HepG2 (cell line): ENCODE measurements around the gene SENP6. TPM values are rescaled to one million over a fixed set of nuclear protein-coding genes. Genes with fewer than 3 reads are reported as not detected.

Source experiments
- AHDC1 ChIP-seq: sonication (generic); formaldehyde crosslinking; IDR thresholded peaks from 2 replicates; pipeline ENCODE4 v1.5.1; 2020; ENCODE audit warnings: mild to moderate bottlenecking, missing genetic modification reagents, borderline replicate concordance
- ARID3A ChIP-seq: IDR thresholded peaks from 2 replicates; pipeline ENCODE4 v1.6.1; 2012; ENCODE audit warnings: low read depth, low read length, improper control_type of control experiment
- ATRX ChIP-seq: sonication (generic); formaldehyde crosslinking; IDR thresholded peaks from 2 replicates; pipeline ENCODE4 v1.4.0; 2020; ENCODE audit warnings: missing genetic modification reagents, borderline replicate concordance
- CEBPB ChIP-seq: IDR thresholded peaks from 2 replicates; pipeline ENCODE4 v1.6.1; 2011; ENCODE audit warnings: low read depth, low read length, improper control_type of control experiment, borderline replicate concordance
- E2F5 ChIP-seq: sonication (generic); formaldehyde crosslinking; conservative IDR thresholded peaks from 2 replicates; pipeline ENCODE4 v1.4.0; 2020; ENCODE audit warnings: missing genetic modification reagents
- FOXA1 ChIP-seq, 2 experiments: fragments of 450-650 bp in 1 of 2; sonication (generic) in 1 of 2; formaldehyde crosslinking in 1 of 2; IDR thresholded peaks; 2 replicates each; pipeline versions ENCODE4 v1.4.0 to v1.6.1; 2016 to 2020; ENCODE audit warnings: missing genetic modification reagents in 1 of 2
- GLI4 ChIP-seq: sonication (generic); formaldehyde crosslinking; IDR thresholded peaks from 2 replicates; pipeline ENCODE4 v1.5.1; 2020; ENCODE audit warnings: missing genetic modification reagents, mild to moderate bottlenecking, moderate library complexity, borderline replicate concordance
- HDAC1 ChIP-seq: sonication (generic); formaldehyde crosslinking; IDR thresholded peaks from 2 replicates; pipeline ENCODE4 v1.5.1; 2020; ENCODE audit warnings: mild to moderate bottlenecking, missing genetic modification reagents
- IRF1 ChIP-seq: sonication (generic); formaldehyde crosslinking; IDR thresholded peaks from 2 replicates; pipeline ENCODE4 v1.4.0; 2020; ENCODE audit warnings: low read depth, mild to moderate bottlenecking, missing genetic modification reagents
- KAT2B ChIP-seq: fragments of 150-350 bp; IDR thresholded peaks from 2 replicates; pipeline ENCODE4 v1.6.1; 2014; ENCODE audit warnings: low read depth, low read length, borderline replicate concordance
- POGZ ChIP-seq: sonication (generic); formaldehyde crosslinking; IDR thresholded peaks from 2 replicates; pipeline ENCODE4 v1.4.0; 2020; ENCODE audit warnings: mild to moderate bottlenecking, missing genetic modification reagents
- ZBTB26 ChIP-seq: IDR thresholded peaks from 2 replicates; pipeline ENCODE4 v1.6.1; 2016; ENCODE audit warnings: missing compliant biosample characterization, missing genetic modification reagents, borderline replicate concordance
- ZHX1 ChIP-seq: sonication (generic); formaldehyde crosslinking; IDR thresholded peaks from 2 replicates; pipeline ENCODE4 v1.8.1; 2022; ENCODE audit warnings: low read depth, mild to moderate bottlenecking, missing genetic modification reagents
- ZNF121 ChIP-seq: sonication (generic); formaldehyde crosslinking; IDR thresholded peaks from 2 replicates; pipeline ENCODE4 v1.5.0; 2020; ENCODE audit warnings: mild to moderate bottlenecking, missing genetic modification reagents
- polyA plus RNA-seq, 8 experiments: library from polyadenylated mRNA; depleted of rRNA in 3 of 8; stranded (reverse) in 7 of 8; unstranded in 1 of 8; fragments of >200 nt; fragmentation: Illumina TruSeq in 4 of 8; extraction: Trizol in 4 of 8; gene quantifications; 2 replicates each; pipeline versions ENCODE4 v1.2.1 to v1.2.3, GENCODE V29; 2011 to 2016; ENCODE audit warnings: low read depth in 4 of 8, missing spikeins in 1 of 8, mixed read lengths in 1 of 8; ENCODE audit not compliant: insufficient read depth in 1 of 8
- total RNA-seq, 5 experiments: library from RNA; depleted of rRNA; stranded (reverse); fragments of >200 nt; fragmentation: Illumina TruSeq; extraction: Trizol; gene quantifications; 2 replicates each; pipeline ENCODE4 v1.2.3, GENCODE V29; 2016; ENCODE audit warnings: low read depth in 1 of 5

The SENP6 gene
- total and polyA plus RNA-seq, 2 of the 13 experiments (the other 11 are each of a cell fraction or from before 2014, with no cell fraction given) = 21.9 to 50.1 TPM

- TF ChIP-seq ZBTB26 (CRISPR knock-in tag) = no peak
- TF ChIP-seq POGZ (CRISPR knock-in tag) = no peak
- TF ChIP-seq AHDC1 (CRISPR knock-in tag) = no peak
- TF ChIP-seq GLI4 (CRISPR knock-in tag) = peak; percentile 60
- no peak for TF ChIP-seq KAT2B
- no peak for TF ChIP-seq ATRX (CRISPR knock-in tag)
- TF ChIP-seq ZHX1 = peak; percentile 64; the same call in 1 of the 2 replicates
- no peak for TF ChIP-seq E2F5 (CRISPR knock-in tag)
- no peak for TF ChIP-seq FOXA1 (IDR thresholded peaks at IDR 0.05)
- no peak for TF ChIP-seq FOXA1 (CRISPR knock-in tag; IDR thresholded peaks at IDR 0.05)
- no peak for TF ChIP-seq ARID3A
- TF ChIP-seq IRF1 = no peak
- no peak for TF ChIP-seq ZNF121 (CRISPR knock-in tag)
- TF ChIP-seq HDAC1 (CRISPR knock-in tag) = peak; percentile 67
- no peak for TF ChIP-seq CEBPB
These were observed 147.3 kb downstream of the SENP6 start, which contains the start of gene MYO6 (continued) for GRCh38 chr6:75748743-75749538.
